Fibroblast of mammary gland (primary cell): ENCODE results near the gene ADORA2B.

Experiments
- DNase-seq: peaks from one replicate; pipeline ENCODE4 v3.0.0-alpha.2; 2010; ENCODE audit warnings: low read depth
- H3K4me3 ChIP-seq: 2 replicates; pipeline ENCODE4 v1.5.1; 2011; ENCODE audit warnings: low read depth, mild to moderate bottlenecking, low read length, moderate library complexity; ENCODE audit not compliant: control insufficient read depth
- TF ChIP-seq, protein P1 (sequence below): conservative IDR thresholded peaks from 2 replicates; pipeline ENCODE4 v1.5.1; 2011; ENCODE audit warnings: low read depth, low read length, inconsistent platforms; ENCODE audit not compliant: control insufficient read depth, insufficient read depth

The ADORA2B gene

DNA sequence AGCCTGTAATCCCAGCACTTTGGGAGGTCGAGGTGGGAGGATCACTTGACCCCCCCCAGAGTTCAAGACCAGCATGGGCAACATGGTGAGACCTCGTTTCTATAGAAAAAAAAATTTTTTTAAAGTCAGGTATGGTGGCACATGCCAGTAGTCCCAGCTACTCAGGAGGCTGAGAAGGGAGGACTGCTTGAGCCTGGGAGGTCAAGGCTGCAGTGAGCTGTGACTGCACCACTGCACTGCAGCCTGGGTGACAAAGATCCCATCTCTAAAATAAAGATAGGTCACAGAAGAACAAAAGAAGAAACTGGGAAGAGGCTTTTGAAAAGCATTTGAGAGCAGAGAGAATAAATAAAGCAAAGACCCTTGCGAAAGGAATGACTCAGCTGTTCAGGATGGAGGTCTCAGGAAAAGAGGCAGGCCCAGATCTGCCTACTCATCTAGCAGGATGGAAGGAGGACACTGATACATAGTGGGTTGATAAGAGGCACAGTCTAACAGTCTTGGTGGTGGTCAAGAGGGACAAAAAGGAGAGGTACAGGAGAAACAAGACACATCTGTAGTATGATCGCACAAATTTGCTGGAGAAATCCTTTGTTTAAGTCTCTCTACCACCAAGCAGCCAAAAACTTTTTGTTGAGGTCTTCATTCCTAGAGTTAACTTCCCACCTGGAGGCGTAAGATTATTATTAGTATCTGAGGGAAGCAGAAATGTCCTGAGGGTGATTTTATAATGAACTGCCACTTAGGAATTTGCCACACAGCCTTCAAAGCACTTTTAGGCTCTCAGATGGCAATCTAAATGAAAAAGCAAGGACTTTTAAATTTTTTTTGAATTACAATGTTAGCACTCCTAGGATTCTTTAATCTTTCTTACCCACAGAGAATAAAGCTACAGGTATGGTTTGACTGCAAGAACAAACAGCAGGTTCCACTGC is 37.0 kb downstream of the ADORA2B start:
- H3K4me3 ChIP-seq: no peak overlapping the region
- TF ChIP-seq, protein P1, sequence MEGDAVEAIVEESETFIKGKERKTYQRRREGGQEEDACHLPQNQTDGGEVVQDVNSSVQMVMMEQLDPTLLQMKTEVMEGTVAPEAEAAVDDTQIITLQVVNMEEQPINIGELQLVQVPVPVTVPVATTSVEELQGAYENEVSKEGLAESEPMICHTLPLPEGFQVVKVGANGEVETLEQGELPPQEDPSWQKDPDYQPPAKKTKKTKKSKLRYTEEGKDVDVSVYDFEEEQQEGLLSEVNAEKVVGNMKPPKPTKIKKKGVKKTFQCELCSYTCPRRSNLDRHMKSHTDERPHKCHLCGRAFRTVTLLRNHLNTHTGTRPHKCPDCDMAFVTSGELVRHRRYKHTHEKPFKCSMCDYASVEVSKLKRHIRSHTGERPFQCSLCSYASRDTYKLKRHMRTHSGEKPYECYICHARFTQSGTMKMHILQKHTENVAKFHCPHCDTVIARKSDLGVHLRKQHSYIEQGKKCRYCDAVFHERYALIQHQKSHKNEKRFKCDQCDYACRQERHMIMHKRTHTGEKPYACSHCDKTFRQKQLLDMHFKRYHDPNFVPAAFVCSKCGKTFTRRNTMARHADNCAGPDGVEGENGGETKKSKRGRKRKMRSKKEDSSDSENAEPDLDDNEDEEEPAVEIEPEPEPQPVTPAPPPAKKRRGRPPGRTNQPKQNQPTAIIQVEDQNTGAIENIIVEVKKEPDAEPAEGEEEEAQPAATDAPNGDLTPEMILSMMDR: no peak
- DNase-seq: peak; percentile 67

DNA sequence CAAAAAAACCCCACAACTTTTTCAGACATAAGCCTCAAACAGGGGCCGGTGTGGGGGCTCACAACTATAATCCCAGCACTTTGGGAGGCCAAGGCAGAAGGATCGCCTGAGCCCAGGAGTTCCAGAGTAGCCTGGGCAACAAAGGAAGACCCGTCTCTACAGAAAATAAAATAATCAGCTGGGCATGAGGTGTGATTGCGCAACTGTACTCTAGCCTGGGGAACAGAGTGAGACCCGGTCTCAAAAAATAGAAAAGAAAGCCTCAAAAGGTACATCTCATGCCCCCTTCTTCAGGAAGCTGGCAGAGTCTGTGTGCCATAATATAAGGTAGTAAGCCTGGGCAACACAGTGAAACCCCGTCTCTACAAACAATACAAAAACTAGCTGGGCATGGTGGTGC is 51.4 kb downstream of the ADORA2B start:
- no peak for DNase-seq
- H3K4me3 ChIP-seq: no peak overlapping the region
- TF ChIP-seq, protein P1: no peak

DNA sequence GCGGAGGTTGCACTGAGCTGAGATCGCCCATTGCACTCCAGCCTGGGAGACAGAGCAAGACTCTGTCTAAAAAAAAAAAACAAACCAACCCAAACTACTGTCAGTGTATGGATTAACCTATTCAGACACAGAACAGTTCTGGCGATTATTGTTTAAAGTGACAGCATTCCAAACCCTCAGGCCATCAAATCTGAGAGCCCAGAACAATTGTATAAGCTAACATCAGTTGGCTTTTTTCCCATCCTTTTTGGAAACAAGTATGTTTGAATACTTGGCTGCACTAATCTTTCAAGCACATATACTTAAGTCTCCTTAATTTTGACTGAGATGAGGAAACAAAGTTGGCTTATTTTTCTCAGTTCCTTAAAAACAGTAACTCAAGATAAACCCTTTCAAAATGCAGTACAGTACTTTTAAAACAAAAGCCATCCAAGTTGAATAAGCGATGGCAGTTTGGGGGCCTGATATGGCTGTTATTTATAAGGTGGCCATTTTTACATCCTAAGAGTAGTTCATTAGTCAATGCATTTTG is 53.2 kb downstream of the ADORA2B start:
- no peak overlapping the region for H3K4me3 ChIP-seq
- DNase-seq: no peak
- TF ChIP-seq, protein P1: no peak

DNA sequence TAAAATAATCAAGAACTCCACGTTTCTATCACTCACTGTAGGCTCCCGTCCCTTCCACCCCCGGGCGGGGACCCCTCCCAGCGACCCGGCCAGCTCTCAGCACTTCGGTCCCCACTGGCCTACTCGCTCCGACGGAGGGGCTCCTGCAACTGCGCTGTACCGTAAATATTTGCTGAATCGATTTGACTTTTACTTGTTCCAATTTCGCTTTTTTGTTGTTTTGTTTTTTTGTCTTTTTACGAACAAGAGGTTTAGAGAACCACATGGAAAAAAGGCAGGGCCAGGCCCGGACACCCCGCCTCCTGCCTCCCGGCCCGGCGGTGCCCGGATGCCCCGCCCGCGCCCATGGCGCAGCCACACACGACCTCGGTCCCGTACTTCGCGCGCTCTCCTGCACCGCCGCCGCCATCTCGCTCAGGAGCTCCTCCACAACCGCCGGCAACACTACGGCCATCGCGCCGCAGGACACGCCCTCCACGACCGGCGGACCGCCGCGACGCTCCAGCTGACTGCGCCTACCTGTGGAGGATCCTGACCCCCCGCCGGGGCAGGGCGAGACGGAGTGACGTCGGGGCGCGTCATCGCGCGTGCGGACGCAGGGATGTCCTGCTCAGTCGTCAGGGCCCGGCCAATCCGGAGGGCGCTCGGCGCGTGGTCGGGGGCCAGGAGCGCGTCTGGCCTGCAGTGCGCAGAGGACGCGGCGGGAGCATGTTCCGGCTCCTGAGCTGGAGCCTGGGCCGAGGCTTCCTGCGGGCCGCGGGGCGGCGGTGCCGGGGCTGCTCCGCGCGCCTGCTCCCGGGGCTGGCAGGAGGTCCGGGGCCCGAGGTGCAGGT is 54.4 kb downstream of the ADORA2B start, which contains the start of the genes TTC19 and ZSWIM7:
Gene TTC19 (plus strand): TSS at position 684 of the 833 bp plus-strand sequence. CDS start 25 bp downstream, at position 709.
Gene ZSWIM7 (minus strand): TSS at position 564 of the 833 bp plus-strand sequence. CDS start 110 bp downstream, at position 454.
- TF ChIP-seq, protein P1: no peak
- peak; percentile 93 for DNase-seq
- peak within 1 kb of the TSS; percentile 89 for H3K4me3 ChIP-seq

DNA sequence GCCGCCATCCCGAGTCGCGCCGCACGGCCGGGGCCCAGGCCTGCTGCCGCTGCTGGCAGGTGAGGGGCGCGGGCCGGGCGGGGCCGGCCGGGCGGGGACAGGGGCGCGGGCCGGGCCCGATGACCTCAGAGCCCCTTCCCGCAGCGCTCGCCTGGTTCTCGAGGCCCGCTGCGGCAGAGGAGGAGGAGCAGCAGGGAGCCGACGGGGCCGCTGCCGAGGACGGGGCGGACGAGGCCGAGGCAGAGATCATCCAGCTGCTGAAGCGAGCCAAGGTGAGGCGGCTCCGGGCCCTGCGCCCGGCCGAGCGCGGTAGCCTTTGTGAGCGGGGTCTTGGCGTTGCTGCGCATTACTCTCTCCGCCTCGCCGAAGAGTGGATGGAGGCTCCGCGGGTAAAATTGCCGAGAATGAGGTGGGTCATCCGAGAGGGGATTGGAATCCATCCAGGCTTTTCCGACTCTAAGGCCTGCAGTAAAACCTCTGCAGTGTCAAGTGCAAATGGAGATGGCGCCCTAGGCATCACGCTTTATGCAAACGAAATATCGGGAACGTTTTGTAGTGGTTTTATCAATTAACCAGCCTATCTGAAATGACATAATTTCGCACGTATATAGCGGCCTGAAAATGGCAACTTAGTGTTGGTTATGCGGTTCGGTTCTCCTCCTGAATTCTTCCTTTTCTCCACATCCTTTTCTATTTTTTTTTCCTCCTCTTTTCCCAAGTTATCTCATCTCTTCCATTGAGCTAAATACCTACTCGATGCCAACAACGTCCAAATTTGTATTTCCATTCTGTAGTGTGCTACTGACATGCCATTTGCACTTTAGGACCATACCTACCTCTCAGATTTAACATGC is 55.3 kb downstream of the ADORA2B start:
- DNase-seq: peak; percentile 33
- H3K4me3 ChIP-seq: peak overlapping the region; percentile 89
- TF ChIP-seq, protein P1: no peak

DNA sequence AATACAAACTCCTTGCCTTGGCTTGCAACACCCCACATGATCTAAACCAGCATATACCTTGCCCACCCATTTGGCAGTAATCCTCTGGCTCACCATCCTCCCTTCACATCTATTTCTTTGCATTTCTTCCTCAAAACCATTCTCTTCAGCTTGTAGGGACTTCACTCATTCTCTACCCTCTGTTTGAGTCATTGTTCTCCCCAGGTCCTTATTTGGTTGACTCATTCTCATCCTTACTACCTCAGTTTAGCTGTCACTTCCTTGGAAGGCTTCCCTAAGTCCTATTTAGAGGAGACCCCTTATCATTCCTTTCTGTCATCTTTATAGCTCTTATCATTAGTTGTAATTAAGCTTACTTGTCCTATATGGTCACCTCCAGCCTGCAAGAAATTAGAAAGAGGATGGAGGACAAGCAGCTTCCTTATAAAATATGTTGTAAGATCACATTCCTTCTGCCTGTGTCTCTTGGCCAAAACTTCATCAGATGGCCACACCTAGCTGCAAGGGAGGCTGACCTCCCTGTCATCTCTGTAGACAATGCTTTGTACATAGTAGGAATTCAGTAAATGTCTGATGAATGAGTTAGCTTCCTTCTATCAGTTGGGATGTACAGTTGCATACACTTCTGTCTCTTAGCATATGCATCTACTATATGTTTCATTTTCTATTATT is 56.4 kb downstream of the ADORA2B start:
- DNase-seq: peak; percentile 43
- peak overlapping the region; percentile 89 for H3K4me3 ChIP-seq
- TF ChIP-seq, protein P1: no peak
